ENCODE measurements around the gene HS6ST3. TPM values are rescaled to one million over a fixed set of nuclear protein-coding genes. Genes with fewer than 3 reads are reported as not detected.

HS6ST3 gene
- total RNA-seq, 1 donor, result not detected

DNA sequence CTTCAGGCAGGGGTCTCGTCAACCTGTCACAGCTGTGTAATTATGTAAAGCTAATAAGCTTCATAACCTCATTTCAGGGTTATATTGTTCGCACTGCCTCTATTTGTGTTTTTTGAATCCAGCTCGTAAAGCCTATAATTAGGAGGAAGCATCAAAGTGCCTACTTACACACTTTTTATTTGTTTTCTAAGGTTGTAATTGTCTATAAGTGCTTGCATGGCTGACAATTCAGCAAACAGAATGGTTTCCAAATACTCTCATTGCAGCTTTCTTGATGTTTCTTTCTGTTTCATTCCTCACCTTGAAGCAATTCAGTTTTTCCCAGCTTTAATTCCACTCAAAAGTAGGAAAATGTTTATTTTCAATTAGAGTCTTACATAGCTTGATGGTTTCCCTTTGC, 336.3 kb downstream of the HS6ST3 start:
- H3K4me3 ChIP-seq (ENCODE audit: low read depth, low read length), result no peak overlapping the region
- TF ChIP-seq, protein P1, sequence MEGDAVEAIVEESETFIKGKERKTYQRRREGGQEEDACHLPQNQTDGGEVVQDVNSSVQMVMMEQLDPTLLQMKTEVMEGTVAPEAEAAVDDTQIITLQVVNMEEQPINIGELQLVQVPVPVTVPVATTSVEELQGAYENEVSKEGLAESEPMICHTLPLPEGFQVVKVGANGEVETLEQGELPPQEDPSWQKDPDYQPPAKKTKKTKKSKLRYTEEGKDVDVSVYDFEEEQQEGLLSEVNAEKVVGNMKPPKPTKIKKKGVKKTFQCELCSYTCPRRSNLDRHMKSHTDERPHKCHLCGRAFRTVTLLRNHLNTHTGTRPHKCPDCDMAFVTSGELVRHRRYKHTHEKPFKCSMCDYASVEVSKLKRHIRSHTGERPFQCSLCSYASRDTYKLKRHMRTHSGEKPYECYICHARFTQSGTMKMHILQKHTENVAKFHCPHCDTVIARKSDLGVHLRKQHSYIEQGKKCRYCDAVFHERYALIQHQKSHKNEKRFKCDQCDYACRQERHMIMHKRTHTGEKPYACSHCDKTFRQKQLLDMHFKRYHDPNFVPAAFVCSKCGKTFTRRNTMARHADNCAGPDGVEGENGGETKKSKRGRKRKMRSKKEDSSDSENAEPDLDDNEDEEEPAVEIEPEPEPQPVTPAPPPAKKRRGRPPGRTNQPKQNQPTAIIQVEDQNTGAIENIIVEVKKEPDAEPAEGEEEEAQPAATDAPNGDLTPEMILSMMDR (IDR thresholded peaks at IDR 0.05; ENCODE audit: insufficient read depth, low read depth, low read length), result no peak
- DNase-seq (ENCODE audit: low read depth), result no peak

DNA sequence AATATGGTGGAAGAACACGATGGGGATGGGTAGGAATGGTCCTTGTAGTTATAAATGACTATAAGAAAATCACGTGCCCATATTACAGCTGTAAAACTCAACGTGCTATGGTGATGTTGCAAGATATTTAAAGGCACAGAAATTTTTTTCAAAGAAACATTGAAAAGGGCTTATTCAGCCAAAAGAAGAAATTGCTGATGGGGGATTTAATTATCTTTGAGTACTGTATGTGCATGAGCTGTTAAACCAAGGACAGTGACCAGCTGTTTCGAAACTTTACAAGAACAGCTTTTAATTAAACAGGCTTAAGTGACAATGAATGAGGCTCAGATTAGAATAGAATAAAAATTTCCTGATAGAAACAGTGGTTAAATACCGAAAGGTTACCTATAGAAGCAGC, 339.0 kb downstream of the HS6ST3 start:
- H3K4me3 ChIP-seq (ENCODE audit: low read depth, low read length), result no peak overlapping the region
- no peak for DNase-seq (ENCODE audit: low read depth)
- TF ChIP-seq, protein P1 (IDR thresholded peaks at IDR 0.05; ENCODE audit: insufficient read depth, low read depth, low read length), result no peak

DNA sequence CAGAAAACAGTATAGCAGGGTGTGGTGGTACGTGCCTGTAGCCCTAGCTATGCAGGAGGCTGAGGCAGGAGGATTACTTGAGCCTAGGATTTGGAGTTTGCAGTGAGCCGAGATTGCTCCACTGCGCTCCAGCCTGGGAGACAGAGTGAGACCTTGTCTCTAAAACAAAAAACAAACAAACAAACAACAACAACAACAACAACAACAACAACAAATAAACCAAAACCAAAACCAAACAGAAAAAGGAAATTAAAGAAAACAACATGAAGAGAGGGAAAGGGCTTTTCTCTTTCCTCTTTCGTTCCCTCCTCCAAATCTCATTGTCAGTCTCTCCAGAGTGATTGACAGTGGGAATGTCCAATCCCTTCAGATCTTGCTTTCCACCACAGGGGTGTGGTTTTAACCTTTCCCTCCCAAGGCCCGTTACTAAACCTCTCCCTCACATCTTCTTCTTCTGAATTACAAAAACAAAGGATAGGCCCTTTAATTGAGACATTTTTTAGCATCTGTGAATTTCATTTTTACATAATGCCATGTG, 341.2 kb downstream of the HS6ST3 start:
- TF ChIP-seq, protein P1 (IDR thresholded peaks at IDR 0.05; ENCODE audit: insufficient read depth, low read depth, low read length), result no peak
- no peak overlapping the region for H3K4me3 ChIP-seq (ENCODE audit: low read depth, low read length)
- no peak for DNase-seq (ENCODE audit: low read depth)

DNA sequence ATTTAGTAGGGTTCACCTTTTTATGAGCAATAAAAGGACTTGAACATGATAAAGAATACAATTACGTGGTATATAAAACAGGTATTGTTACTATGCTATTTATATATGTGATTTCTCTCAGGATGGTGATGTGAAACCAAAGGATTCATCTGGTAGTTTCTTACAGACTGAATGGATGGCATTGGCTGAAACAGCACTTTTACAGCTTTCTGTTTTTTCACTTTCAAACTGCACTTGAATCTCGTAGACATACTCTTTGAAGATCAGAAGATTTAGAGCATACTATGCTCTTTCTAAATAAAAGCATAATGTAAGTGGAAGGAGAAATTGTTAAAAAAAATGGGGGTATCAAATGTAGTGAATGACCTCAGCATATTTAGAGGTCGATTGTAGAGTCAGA, 354.8 kb downstream of the HS6ST3 start:
- TF ChIP-seq, protein P1 (IDR thresholded peaks at IDR 0.05; ENCODE audit: insufficient read depth, low read depth, low read length), result no peak
- no peak overlapping the region for H3K4me3 ChIP-seq (ENCODE audit: low read depth, low read length)
- no peak for DNase-seq (ENCODE audit: low read depth)

DNA sequence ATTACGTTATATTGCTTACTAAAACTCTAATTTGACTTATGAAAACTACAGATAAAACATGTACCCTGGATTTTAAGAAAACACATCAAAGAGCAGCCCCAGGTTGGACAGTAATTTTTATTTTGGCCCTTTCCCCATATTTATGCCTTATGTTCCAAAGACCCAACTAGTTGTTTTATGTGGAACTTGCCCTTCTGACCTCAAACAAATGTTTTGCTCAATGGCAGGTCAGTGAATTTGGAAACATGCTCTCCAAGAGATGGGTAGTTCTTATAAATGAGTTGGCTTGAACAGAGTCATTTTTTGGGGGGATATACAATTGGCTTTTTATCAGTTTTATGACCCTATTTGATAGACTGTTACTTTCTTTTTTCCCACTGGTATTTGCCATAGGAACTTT, 360.0 kb downstream of the HS6ST3 start:
- TF ChIP-seq, protein P1 (IDR thresholded peaks at IDR 0.05; ENCODE audit: insufficient read depth, low read depth, low read length), result no peak
- DNase-seq (ENCODE audit: low read depth), result no peak
- H3K4me3 ChIP-seq (ENCODE audit: low read depth, low read length), result no peak overlapping the region

DNA sequence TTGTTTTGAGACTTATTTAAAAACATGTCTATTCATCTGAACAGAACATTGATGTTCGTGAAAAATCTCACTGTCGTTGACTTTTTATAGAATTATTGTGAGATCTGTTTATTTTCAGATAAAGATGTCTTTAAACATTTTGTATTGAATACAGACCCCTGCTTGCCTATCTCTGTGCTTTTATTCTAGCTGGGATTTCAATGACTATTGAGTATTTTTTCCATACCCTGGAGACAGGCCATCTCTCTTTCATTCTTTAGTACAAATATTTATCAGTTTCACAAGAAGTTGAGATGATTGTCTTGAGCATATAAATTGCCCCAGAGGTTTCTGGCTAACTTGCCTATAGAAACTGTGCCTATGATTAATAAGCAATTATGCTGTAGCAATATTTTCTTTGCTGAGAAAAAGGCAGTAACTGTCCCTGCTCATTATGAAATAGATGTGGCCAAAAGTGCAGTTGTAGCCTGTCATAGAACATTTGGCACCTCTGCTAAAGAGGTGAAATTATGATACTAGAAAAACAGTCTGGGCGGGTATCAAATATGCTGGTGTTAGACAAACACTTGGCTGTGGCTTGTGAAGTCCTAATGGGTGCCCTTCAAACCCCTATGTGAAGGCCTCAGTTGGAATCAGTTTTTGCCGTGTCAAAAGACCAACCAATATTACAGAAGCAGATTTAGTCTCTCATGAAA, 360.6 kb downstream of the HS6ST3 start:
- no peak overlapping the region for H3K4me3 ChIP-seq (ENCODE audit: low read depth, low read length)
- no peak for DNase-seq (ENCODE audit: low read depth)
- TF ChIP-seq, protein P1 (IDR thresholded peaks at IDR 0.05; ENCODE audit: insufficient read depth, low read depth, low read length), result no peak

DNA sequence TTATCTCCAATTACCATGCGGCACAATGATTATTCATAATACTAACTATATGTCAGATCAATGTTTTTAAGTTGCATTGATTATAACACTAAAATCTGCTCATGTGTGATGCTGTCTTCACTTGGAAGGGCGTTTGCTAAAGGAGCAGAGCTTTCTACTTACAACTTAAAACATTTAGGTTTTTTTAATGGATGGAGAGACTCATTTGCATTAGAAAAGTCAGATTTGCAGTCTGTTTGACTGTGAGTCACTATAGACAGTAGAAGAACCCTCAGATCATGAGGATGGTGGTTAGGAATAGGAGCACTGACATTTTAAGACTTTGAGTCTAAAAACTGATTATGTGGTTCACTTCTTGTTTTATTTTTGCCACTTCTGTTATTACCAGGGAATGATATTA, 364.6 kb downstream of the HS6ST3 start:
- no peak overlapping the region for H3K4me3 ChIP-seq (ENCODE audit: low read depth, low read length)
- no peak for DNase-seq (ENCODE audit: low read depth)
- TF ChIP-seq, protein P1 (IDR thresholded peaks at IDR 0.05; ENCODE audit: insufficient read depth, low read depth, low read length), result no peak
